Adrenal gland (tissue), 5 donors: Measurements from ENCODE around the gene LYPD6B.

Experiments used
- POLR2A ChIP-seq, 2 donors: fragments of 450-650 bp; IDR thresholded peaks; one replicate each; pipeline ENCODE4 v1.6.1; 2017; ENCODE audit warnings: antibody characterized with exemption in 2 of 2, mild to moderate bottlenecking in 2 of 2, moderate library complexity in 1 of 2
- TF ChIP-seq, protein P1 (sequence below), 6 experiments: fragments of 450-650 bp in 4 of 6; fragments of 200-600 bp in 2 of 6; sonication (generic) in 1 of 6; IDR thresholded peaks; 1 replicate in 5 of 6; 2 replicates in 1 of 6; pipeline versions ENCODE4 v1.5.1 to v1.8.0; 2016 to 2021; ENCODE audit warnings: antibody characterized with exemption in 6 of 6, mild to moderate bottlenecking in 2 of 6, moderate library complexity in 1 of 6
- donor health status: DM: no; HTN: no; CAD: no.

DNA sequence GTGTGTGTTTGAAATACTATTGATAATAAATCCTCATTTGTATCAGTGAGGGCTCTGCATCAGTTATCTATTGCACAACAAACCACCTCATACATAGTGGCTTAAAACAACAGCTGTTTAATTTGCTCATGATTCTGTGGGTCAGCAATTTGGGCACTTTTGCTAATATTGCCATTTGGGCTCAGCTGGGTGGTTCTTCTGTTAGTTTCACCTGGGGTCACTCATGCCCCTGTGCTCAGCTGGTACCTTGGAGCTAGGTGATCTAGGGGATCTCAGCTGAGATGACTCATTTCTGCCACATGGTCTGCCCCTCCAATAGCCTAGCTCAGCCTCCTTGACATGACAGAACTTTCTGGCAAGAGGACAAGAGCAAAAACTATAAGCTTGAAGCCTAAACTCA, 126.3 kb downstream of the LYPD6B start:
- TF ChIP-seq, protein P1, sequence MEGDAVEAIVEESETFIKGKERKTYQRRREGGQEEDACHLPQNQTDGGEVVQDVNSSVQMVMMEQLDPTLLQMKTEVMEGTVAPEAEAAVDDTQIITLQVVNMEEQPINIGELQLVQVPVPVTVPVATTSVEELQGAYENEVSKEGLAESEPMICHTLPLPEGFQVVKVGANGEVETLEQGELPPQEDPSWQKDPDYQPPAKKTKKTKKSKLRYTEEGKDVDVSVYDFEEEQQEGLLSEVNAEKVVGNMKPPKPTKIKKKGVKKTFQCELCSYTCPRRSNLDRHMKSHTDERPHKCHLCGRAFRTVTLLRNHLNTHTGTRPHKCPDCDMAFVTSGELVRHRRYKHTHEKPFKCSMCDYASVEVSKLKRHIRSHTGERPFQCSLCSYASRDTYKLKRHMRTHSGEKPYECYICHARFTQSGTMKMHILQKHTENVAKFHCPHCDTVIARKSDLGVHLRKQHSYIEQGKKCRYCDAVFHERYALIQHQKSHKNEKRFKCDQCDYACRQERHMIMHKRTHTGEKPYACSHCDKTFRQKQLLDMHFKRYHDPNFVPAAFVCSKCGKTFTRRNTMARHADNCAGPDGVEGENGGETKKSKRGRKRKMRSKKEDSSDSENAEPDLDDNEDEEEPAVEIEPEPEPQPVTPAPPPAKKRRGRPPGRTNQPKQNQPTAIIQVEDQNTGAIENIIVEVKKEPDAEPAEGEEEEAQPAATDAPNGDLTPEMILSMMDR (IDR thresholded peaks at IDR 0.05), result no peak
- no peak for TF ChIP-seq POLR2A (IDR thresholded peaks at IDR 0.05)
